ENCODE data around the gene ZNFX1.

- TF ChIP-seq GABPA (IDR thresholded peaks at IDR 0.05; ENCODE audit: low read depth): no peak
- TF ChIP-seq CTCF (IDR thresholded peaks at IDR 0.05; ENCODE audit: insufficient read depth, low read length): no peak
- TF ChIP-seq REST (IDR thresholded peaks at IDR 0.05; ENCODE audit: insufficient replicate concordance, low read depth): no peak
- TF ChIP-seq POLR2AphosphoS5 (IDR thresholded peaks at IDR 0.05; ENCODE audit: low read depth): no peak
These were observed 74.8 kb downstream of the ZNFX1 start for GRCh38 chr20:49203011-49203410.
